Central memory CD8-positive, alpha-beta T cell (primary cell): ENCODE data around the gene LRRC32.
A peak's percentile ranks its signal among the peaks of the same experiment; 100 is the strongest.

Experiments
- ATAC-seq: fragments of 150-1000 bp; cut with Tn5 transposase; replicated peaks from 2 replicates; pipeline ENCODE4 v1.10.0; 2022; ENCODE audit warnings: mild to moderate bottlenecking, moderate FRiP score, moderate number of reproducible peaks; ENCODE audit not compliant: poor library complexity, severe bottlenecking; ENCODE audit errors: extremely low read depth
- DNase-seq, 2 donors: peaks; one replicate each; pipeline ENCODE4 v3.0.0; 2021; ENCODE audit warnings: low spot score in 2 of 2
- H3K27ac Mint-ChIP-seq: one replicate; pipeline ENCODE4 v1.8.0; 2022; ENCODE audit warnings: low read depth, mild to moderate bottlenecking, moderate library complexity, mixed read lengths
- H3K27me3 Mint-ChIP-seq: one replicate; pipeline ENCODE4 v1.8.0; 2022; ENCODE audit warnings: mixed read lengths
- H3K36me3 Mint-ChIP-seq: one replicate; pipeline ENCODE4 v1.8.0; 2022; ENCODE audit warnings: mild to moderate bottlenecking, moderate library complexity, mixed read lengths; ENCODE audit not compliant: insufficient read depth
- H3K4me1 Mint-ChIP-seq: one replicate; pipeline ENCODE4 v1.8.0; 2022; ENCODE audit warnings: mixed read lengths
- H3K4me3 Mint-ChIP-seq: one replicate; pipeline ENCODE4 v1.8.0; 2022; ENCODE audit warnings: mild to moderate bottlenecking, moderate library complexity, mixed read lengths
- H3K9me3 Mint-ChIP-seq: one replicate; pipeline ENCODE4 v1.8.0; 2022; ENCODE audit warnings: mixed read lengths

Gene LRRC32

GRCh38 chr11:76695133-76695532 is 24.6 kb upstream of the LRRC32 start:
- H3K27me3 Mint-ChIP-seq, result peaks cover 31% of the 10 kb centered on the region

GRCh38 chr11:76694664-76695063 is 24.1 kb upstream of the LRRC32 start:
- Mint-ChIP-seq H3K27ac (no peak overlapping the region), H3K4me1 (peaks cover 7% of the 10 kb centered on the region), H3K27me3 (peaks cover 29% of the 10 kb centered on the region), H3K36me3 (no peaks in the 10 kb centered on the region), H3K4me3 (no peak overlapping the region), H3K9me3 (no peaks in the 10 kb centered on the region)
- DNase-seq (no peak), ATAC-seq (no peak)

More at GRCh38 chr11:76695133-76695532, 24.6 kb upstream of the LRRC32 start:
- ATAC-seq, result no peak
- Mint-ChIP-seq H3K9me3 (no peaks in the 10 kb centered on the region), H3K4me1 (peaks cover 7% of the 10 kb centered on the region), H3K4me3 (no peak overlapping the region), H3K36me3 (no peaks in the 10 kb centered on the region), H3K27ac (no peak overlapping the region)
- no peak for DNase-seq

GRCh38 chr11:76693806-76694205 is 23.3 kb upstream of the LRRC32 start:
- ATAC-seq (no peak), DNase-seq (no peak)
- Mint-ChIP-seq H3K4me1 (peaks cover 7% of the 10 kb centered on the region), H3K9me3 (no peaks in the 10 kb centered on the region), H3K27ac (no peak overlapping the region), H3K4me3 (no peak overlapping the region), H3K27me3 (peaks cover 32% of the 10 kb centered on the region), H3K36me3 (no peaks in the 10 kb centered on the region)

- peaks cover 32% of the 10 kb centered on the region for H3K27me3 Mint-ChIP-seq
- DNase-seq (no peak), ATAC-seq (no peak)
- H3K9me3 Mint-ChIP-seq, result no peaks in the 10 kb centered on the region
- no peak overlapping the region for H3K4me3 Mint-ChIP-seq
- H3K27ac Mint-ChIP-seq, result peak overlapping the region; percentile 1
- H3K4me1 Mint-ChIP-seq, result peaks cover 7% of the 10 kb centered on the region
- H3K36me3 Mint-ChIP-seq, result no peaks in the 10 kb centered on the region
These were observed 22.4 kb upstream of the LRRC32 start for GRCh38 chr11:76692956-76693355.

- no peaks in the 10 kb centered on the region for H3K9me3 Mint-ChIP-seq
These were observed 21.1 kb upstream of the LRRC32 start for GRCh38 chr11:76691655-76692054.

GRCh38 chr11:76690736-76691135 is 20.2 kb upstream of the LRRC32 start:
- H3K27ac Mint-ChIP-seq, result no peak overlapping the region
- ATAC-seq (no peak), DNase-seq (no peak)
- H3K27me3 Mint-ChIP-seq, result peaks cover 41% of the 10 kb centered on the region
- H3K9me3 Mint-ChIP-seq, result no peaks in the 10 kb centered on the region
- H3K4me3 Mint-ChIP-seq, result no peak overlapping the region
- peaks cover 4% of the 10 kb centered on the region for H3K36me3 Mint-ChIP-seq
- H3K4me1 Mint-ChIP-seq, result peaks cover 6% of the 10 kb centered on the region

More at GRCh38 chr11:76691655-76692054, 21.1 kb upstream of the LRRC32 start:
- peaks cover 7% of the 10 kb centered on the region for H3K4me1 Mint-ChIP-seq
- ATAC-seq (no peak), DNase-seq (no peak)
- peaks cover 41% of the 10 kb centered on the region for H3K27me3 Mint-ChIP-seq
- H3K4me3 Mint-ChIP-seq, result no peak overlapping the region
- H3K27ac Mint-ChIP-seq, result no peak overlapping the region
- H3K36me3 Mint-ChIP-seq, result no peaks in the 10 kb centered on the region

- no peak for ATAC-seq
- DNase-seq, result no peak
- H3K4me1 Mint-ChIP-seq, result no peaks in the 10 kb centered on the region
- H3K4me3 Mint-ChIP-seq, result no peak overlapping the region
- no peak overlapping the region for H3K27ac Mint-ChIP-seq
- no peaks in the 10 kb centered on the region for H3K9me3 Mint-ChIP-seq
- peaks cover 4% of the 10 kb centered on the region for H3K36me3 Mint-ChIP-seq
- peaks cover 41% of the 10 kb centered on the region for H3K27me3 Mint-ChIP-seq
These were observed 19.0 kb upstream of the LRRC32 start for GRCh38 chr11:76689313-76690260.

- H3K36me3 Mint-ChIP-seq, result peaks cover 4% of the 10 kb centered on the region
- H3K9me3 Mint-ChIP-seq, result no peaks in the 10 kb centered on the region
- DNase-seq (no peak), ATAC-seq (no peak)
- no peaks in the 10 kb centered on the region for H3K4me1 Mint-ChIP-seq
- peaks cover 41% of the 10 kb centered on the region for H3K27me3 Mint-ChIP-seq
- no peak overlapping the region for H3K4me3 Mint-ChIP-seq
- no peak overlapping the region for H3K27ac Mint-ChIP-seq
These were observed 17.6 kb upstream of the LRRC32 start for GRCh38 chr11:76688146-76688545.

GRCh38 chr11:76686261-76687079 is 15.9 kb upstream of the LRRC32 start:
- H3K36me3 Mint-ChIP-seq, result peaks cover 4% of the 10 kb centered on the region
- no peaks in the 10 kb centered on the region for H3K9me3 Mint-ChIP-seq
- no peaks in the 10 kb centered on the region for H3K4me1 Mint-ChIP-seq
- no peak overlapping the region for H3K4me3 Mint-ChIP-seq
- H3K27me3 Mint-ChIP-seq, result peaks cover 37% of the 10 kb centered on the region
- no peak for ATAC-seq
- DNase-seq, result no peak
- H3K27ac Mint-ChIP-seq, result peak overlapping the region; percentile 13

- Mint-ChIP-seq H3K36me3 (peaks cover 4% of the 10 kb centered on the region), H3K4me3 (no peak overlapping the region), H3K4me1 (no peaks in the 10 kb centered on the region), H3K9me3 (no peaks in the 10 kb centered on the region), H3K27me3 (peaks cover 42% of the 10 kb centered on the region), H3K27ac (no peak overlapping the region)
- DNase-seq (no peak), ATAC-seq (no peak)
These were observed 15.3 kb upstream of the LRRC32 start for GRCh38 chr11:76685831-76686230.

GRCh38 chr11:76685237-76685636 is 14.7 kb upstream of the LRRC32 start:
- no peaks in the 10 kb centered on the region for H3K9me3 Mint-ChIP-seq
- no peaks in the 10 kb centered on the region for H3K4me1 Mint-ChIP-seq
- H3K27me3 Mint-ChIP-seq, result peaks cover 42% of the 10 kb centered on the region
- DNase-seq (no peak), ATAC-seq (no peak)
- H3K27ac Mint-ChIP-seq, result no peak overlapping the region
- H3K4me3 Mint-ChIP-seq, result no peak overlapping the region
- peaks cover 5% of the 10 kb centered on the region for H3K36me3 Mint-ChIP-seq

- DNase-seq (no peak), ATAC-seq (no peak)
- Mint-ChIP-seq H3K4me1 (no peaks in the 10 kb centered on the region), H3K9me3 (no peaks in the 10 kb centered on the region), H3K36me3 (peaks cover 5% of the 10 kb centered on the region), H3K27ac (no peak overlapping the region), H3K27me3 (peaks cover 38% of the 10 kb centered on the region), H3K4me3 (no peak overlapping the region)
These were observed 14.0 kb upstream of the LRRC32 start for GRCh38 chr11:76684516-76684915.
